Putamen (tissue), 1 donor: ENCODE results near the gene MMAA.
"Not testable (repeated sequence)": the region's sequence is repeated elsewhere in the genome, so short reads cannot be mapped to it uniquely, and the experiment has no call there.

Experiments used
- DNase-seq: peaks from one replicate; pipeline ENCODE4 v3.0.0-alpha.2; 2016; ENCODE audit warnings: low spot score

The MMAA gene

DNA sequence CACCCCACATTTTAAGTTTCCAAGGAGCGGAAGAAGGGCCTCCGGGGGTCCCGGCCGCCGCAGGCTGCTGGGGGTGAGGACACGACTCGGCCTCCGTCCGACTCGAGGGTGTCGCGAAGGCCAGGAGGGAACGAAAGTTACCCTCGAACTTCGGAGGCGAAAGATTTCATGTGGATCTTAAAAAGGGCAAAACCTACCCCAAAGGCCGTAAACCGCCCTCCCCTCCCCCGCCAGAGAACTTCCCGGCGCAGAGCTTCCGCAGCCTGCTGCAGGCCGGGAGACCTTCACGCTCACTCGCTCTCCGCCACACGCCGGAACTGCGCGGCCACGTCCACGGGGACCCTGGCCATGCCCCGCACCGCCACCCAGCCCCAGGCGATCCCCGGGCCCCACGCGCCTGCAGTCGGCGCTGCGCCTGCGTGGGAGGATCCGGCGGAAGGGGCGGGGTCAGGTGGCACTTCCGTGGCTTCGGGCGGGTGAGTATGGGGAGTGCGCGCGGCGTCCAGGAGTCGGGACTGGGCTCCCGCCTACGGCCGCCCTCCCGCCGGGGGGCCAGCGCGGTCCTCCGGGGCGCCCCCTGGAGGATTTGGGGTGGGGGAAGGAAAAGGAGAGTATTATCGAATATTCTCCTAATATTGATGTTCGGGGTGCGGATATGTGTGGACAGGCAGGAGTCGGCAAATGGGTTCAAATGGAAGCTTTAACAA is at the start of gene MMAA:
TSS of gene MMAA (plus strand) at position 454 of the 707 bp plus-strand sequence. CDS start 19,755 bp downstream, outside the sequence.
- peak; percentile 94 for DNase-seq

DNA sequence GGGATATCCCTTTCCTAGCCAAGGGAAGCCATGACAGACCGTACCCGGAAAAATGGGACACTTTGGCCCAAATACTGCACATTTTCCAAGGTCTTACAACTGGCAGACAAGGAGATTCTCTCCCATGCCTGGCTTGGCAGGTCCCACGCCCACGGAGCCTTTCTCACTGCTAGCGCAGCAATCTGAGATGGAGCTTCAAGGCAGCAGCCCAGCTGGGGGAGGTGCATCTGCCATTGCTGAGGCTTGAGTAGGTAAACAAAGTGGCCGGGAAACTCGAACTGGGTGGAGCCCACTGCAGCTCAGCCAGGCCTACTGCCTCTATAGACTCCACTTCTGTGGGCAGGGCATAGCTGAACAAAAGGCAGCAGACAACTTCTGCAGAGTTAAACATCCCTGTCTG is 44.6 kb upstream of the MMAA start:
- DNase-seq = not testable (repeated sequence)

DNA sequence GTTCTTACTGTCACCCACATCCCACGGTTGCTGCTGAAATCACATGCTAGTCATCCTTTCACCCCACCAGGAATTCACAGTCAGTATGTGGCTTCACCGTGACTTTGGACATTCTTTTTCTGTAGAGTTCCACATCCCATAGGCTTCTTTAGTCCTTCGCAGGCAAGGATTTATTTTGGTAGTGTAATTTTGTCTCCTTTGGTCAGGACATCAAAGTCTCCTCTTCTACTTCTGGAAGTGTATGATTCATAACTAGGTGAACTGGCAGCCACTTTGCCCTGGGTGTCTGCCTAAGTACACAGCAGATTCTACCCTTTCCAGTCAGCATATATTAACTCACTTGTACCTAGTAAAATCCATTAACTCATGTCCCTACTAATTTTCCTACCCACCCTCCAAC is 38.3 kb upstream of the MMAA start:
- no peak for DNase-seq

DNA sequence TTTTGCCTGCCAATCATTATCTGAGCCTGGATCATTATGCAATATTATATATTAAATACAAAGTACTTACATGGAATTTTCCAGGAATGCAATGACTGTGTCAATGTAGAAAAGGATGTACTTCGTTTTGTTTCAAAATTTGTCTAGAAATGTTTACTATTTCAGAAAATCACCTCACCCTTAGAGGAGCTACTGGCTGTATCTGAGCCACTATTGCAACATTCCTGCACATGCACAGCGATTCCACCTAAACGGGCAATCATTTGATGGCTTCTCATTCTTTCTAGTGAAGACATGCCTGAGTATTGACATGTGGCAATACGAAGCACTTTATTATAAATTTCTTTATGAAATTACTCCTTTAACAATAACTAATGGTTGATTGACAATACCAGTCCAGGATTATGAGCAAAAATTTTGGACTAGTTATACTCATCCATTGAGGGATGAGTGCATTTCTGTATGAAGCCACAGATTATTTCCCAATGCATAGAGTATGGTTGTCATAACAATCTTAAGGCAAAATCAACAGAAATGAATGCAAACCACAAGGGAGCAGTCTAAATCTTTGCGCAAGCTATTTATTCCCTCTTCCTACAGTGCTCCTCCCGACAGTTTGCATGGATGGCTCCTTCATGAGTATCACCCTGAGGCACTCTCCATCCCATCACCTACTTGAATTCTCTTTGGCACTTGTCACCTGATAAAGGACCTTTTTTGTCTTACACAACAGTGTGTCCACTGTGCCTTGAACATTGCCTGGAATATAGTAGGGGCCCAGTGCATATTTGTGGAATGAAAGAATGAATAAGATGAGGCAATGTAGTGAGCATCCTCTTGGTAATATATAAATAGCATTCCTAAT is 35.8 kb upstream of the MMAA start:
- DNase-seq = no peak

DNA sequence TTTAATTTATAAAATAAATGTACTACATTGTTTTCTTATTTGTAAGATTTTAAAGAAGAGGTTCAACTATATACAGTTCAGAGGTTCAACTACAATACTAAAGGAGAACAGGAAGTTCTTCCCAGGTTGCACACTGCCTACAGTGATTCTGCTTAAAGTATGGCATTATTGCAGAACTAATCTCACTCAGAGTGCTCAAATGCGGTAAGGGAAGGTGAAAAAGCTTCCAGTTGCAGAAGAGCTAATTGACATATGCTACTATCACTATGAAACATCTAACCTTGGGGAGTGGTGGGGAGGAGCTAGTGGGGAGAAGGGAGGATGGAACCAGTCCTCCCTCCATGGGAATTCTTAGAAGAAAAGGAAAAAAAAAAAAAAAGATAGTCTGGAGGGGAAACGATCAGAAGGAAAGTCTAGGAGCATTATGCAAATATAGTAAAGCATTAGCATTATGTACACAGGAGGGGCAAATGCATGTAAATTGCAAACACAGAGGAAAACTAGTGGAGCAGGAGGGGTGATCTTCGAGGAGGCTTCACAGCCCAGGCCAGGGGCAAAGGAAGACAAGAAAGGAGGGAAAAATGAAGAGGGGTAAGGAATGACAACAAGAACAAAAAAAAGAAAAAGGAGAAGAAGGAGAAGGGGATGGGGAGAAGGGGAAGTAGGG is 32.0 kb upstream of the MMAA start:
- DNase-seq = peak; percentile 51

DNA sequence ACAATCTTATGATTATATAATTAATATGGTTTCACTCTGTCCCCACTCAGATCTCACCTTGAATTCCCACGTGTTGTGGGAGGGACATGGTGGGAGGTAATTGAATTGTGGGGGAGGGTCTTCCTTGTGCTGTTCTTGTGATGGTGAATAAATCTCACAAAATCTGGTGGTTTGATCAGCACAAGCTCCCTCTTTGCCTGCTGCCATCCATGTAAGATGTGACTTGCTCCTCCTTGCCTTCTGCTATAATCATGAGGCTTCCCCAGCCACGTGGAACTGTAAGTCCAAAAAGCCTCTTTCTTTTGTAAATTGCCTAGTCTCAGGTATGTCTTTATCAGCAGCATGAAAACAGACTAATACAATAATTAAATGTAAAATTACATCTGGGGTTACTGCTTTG is 29.8 kb upstream of the MMAA start:
- DNase-seq = not testable (repeated sequence)

DNA sequence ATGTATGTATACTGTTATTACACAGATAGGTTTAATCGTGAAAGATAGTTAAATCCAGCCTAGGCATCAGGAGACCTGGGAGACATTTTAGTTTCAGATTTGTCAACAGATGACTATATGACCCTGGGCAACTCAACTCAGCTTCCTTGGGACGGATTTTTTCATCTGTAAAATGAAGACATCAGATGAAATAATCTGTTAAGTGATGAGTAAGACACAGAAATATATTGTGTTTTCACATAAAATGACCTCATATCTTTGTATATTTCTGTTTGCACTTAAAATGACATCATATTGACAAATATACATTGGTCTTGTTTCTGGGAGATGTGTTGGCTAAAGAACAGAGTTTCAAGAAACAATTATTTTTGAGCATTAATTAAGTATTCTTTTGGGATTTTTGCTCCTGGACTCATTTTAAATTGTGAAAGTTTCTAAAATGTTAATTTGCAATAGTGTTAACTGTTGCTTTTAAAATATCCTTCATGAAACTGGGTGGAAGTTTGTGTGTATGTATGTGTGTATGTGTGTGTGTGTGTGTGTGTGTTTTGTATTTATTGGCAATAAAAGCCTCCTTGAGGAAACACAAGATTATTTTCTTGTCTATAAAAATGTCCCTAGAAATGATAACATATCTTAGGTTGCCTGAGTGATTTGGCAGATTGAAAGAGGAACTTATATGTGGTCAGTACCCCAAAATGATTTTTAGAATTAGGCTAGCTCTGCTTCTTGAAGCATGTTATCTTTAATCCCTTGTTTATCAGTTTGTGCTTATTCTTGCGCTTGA is 29.1 kb upstream of the MMAA start:
- no peak for DNase-seq

DNA sequence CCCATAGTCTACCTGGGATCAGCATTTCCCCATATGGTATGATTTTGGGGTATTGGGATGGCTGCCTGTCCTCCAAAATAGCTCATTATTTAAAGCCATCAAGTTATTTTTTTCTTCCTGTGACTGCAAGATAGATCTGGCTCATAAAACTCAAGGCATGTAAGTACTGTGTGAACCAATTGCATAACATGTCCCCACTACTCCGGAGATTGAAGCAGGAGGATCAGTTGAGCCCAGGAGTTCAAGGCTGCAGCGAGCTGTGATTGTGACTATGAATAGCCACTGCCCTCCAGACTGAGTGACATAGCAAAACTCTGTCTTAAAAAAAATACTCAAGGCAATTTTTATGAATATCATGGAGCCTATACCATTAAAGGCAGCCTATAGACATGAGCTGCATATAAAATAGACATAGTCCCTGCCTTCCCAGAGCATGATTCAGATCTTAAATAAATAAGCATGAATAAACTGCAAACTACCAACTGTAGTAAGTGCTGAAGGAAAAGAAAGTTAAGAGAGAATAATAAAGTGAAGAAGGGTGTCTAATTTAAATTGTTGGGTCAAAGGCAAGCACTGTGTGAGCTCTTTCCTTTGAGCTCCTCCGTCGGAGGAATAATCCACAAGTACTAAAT is 16.9 kb upstream of the MMAA start:
- DNase-seq = no peak

DNA sequence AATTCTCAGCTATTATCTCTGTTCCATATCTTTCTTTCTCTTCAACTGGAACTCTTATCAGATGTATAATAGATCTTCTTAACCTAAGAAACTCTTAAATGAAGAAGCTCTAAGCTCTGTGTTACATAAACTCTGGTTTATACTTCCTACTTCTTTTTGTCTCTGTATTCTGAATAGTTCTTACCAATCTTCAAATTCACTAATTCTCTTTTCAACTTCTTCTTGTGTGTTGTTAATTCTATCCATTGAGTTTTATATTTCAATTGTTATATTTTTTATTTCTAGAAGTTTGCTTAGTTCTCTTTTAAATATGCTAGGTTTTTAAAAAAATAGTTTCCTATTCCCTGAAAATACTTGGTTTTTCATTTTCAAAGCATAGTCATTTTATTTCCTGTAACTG is 13.2 kb upstream of the MMAA start:
- DNase-seq = no peak

DNA sequence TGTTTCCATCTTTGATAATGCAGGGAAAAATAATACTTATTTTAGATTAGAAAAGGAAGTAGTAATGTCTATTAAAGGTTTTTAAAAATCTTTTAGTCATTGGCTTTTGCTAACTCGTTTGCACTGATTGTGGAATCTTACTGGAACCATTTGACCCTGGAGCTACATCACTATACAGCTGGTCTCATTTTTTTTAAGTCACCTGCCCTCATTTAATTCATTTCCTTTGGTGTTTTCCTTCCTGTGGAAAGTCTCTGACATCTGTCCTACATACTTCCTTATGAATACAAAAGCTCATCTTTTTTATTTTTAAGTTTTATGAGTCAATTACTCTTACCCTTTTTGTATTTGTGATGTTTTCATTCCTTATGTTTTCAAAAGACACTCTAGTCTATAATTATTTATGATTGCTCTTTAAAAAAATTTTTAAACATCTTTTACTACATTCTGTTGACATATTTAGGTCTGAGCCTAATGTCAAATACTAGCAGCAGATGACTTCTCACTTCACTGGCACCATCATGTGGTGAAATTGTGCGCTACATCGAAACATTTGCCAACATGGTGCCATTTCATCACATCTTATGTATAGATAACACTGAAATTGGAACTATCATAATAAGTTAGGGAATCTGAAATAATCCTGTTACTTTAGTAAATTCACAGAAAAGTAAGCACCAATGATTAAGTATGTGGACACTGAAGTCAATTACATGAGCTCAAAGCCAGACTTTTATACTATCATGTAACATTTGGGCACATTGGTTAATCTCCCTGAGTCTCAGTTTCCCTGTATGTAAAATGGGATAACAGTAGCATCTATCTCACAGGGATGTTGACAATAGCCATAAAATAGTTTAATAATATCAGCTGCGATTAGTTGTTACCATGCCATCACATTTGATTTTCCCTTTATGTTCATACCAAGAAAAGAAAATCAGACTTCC is 9.4 kb upstream of the MMAA start:
- peak; percentile 63 for DNase-seq

DNA sequence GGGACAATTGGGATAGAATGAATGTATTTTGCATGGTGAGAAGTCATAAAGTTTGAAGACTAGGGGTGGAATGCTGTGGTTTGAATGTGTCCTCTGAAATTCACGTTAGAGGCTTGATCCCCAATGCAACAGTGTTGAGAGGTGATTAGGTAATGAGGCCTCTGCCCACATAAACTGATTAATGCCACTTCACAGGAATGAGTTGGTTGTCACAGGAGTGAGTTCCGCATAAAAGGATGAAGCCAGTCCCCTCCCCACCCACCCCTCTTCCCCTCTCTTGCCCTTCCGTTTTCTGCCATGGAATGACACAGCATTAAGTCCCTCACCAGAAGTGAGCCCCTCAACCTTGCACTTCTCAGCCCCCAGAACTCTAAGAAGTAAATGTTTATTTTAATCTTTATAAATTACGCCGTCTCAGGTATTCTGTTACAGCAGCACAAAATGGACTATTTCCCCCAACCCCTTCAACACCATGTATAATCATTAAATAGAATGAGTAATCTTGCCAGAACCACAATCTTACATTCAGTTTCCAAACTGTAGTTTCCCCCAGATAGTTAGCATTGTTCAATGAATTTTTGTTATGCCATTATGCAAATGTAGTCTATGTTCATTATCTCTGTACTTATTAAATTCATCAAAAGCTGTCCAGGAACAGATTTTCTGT is 5.5 kb upstream of the MMAA start:
- no peak for DNase-seq

DNA sequence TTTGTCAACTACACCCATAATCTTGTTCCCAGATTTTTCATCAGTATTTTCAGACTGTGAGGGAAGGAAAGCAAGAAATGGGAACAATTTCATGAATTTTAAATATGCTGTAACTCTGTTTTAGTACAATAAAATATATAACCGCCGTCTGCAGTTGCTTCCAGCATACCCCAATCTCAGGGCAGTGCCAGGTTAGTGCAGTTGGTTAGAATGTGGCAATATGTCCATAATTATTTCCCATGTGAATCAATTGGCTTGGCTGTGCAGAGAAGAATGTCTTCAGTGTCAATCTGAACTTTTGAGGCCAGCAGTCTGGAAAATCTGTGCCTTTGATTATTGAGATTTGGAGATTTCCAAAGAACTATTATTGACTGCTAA is 5.0 kb upstream of the MMAA start:
- DNase-seq = no peak

DNA sequence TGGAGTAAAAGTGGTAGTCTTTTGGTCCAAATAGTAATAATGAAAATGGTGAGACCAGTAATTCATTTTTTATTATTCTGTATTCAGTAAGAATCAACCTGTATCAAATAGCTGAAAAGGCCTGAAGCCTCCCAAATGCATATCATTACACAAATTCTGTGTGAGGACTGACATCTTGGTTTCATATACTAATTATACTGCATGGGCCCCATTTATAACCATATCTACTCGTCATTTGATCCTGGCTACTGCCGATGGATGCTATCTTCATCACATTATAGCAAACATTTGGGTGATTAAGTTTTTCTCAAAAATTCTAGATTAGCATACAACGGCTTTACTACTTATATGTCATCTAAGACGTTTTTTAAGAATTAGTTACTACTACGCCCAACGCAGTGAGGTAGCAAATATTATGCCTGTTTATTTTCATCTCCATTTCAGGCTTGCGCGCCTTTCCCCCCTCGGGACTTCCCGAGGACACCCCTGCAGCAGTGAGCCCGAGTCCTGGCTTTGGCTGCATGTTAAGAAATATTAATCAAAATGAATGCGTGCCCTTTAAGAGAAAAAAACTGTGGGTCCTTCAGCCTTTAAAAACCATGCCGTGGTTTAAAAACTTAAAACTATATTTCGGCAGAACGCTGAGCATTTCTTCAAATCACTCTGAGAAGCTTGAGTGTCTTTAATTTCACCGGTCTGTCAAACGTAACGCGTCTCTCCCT is 814 bp upstream of the MMAA start:
- DNase-seq = peak; percentile 11

DNA sequence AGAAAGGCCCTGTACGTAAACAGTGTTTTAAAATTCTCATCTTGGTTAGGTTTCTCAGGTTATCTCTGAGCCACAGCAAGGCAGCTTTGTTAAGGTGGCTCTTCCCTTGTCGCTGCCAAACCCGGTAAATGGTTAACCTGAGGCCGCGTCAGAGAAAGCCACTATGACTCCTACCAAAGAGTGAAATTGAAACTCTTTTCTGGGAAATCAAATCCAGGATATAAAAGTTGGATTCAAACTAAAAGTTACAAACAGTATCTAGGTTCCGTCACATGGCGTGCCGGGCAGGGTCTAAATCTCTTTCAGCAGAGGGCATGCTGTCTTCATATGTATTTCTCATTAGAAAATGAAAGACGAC is 433 bp downstream of the MMAA start:
- no peak for DNase-seq

DNA sequence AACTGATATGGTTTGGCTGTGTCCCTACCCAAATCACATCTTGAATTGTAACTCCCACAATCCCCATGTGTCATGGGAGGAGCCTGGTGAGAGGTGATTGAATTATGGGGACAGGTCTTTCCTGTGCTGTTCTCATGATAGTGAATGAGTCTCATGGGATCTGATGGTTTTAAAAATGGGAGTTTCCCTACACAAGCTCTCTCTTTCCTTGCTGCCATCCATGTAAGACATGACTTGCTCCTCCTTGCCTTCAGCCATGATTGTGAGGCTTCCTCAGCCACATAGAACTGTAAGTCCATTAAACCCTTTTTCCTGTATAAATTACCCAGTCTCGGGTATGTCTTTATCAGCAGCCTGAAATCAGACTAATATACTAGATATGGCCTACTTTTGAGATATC is 2.9 kb downstream of the MMAA start:
- not testable (repeated sequence) for DNase-seq

DNA sequence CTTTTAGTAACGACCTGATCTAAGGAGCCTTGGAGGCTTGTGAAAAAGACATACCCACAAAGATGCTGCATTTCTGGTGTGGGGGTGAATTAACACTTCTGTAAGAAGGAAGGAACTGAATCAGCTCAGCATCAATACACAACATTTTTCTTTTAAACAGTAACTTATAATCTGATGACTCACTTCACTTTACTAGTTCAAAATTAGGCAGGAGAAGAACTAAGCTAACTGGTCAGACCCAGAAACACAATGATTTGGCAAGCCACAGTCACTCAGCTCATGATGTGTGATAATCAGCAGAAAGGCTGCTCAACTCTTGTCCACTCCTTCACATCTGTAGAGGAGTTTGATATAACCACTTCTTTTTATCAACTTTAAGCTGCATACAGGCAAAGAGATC is 4.6 kb downstream of the MMAA start:
- DNase-seq = no peak

DNA sequence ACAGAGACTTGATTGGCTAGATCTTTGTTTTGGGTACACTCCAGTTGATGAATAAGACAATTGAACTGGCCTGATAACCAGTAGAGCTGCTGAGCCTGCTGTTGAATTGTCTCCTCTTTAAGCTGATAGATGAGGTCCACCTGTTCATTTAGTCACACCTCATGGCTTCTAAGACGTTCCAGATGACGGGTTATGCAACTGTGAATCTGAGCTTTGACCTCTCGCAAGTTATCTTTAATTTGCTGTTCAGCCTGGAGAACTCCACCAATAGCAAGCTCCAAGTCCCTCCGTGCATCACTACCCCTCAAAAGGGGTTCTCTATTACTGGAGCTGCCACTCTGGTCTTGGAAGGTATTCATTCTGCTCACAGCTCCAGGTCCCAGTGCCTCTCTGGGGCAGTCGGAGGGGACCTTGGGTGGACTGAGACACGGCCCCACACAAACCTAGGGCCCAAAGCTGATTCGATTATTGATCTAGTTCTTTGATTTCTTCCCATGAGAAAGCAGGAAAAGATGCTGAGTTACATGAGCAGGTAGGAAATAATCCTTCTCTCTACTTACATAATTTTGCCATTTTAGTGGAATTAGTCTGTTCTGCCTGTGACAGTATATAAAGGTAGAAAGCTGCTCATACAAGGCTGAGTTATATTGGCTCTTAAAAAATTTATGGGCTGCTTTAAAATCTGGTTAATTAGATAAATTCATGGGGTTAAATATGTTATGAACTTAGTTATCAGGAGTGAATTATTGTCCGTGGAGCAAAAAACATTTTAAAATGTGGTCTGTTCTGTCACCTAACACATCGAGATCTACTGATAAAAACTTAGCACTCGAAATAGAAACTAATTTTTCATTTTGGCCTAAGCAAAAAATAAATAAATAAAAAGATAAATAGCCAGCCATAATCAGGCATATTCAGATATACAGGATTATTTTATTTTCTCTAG is 6.8 kb downstream of the MMAA start:
- no peak for DNase-seq

DNA sequence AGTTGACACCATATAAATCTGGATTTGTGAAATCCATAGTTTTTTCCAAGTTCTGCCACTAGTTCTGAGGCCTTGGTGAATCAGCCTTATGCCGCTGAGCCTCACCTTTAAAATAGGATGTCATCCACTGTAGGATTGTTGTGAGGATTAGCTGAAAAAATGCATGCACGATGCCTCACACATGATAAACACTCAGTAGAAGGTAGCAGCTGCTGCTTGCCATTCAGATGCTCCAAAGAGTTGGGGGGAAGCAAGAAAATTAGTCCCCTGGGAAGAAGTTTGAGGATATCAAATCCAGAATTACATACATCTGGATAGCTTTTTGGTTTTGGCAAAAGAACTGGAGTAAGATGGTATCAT is 7.4 kb downstream of the MMAA start:
- no peak for DNase-seq
